Measurements from ENCODE around the gene CHST4. TPM values are rescaled to one million over a fixed set of nuclear protein-coding genes. Genes with fewer than 3 reads are reported as not detected.

Gene CHST4
- total RNA-seq, 1 experiment from 2014 or later = 5.9 TPM

DNA sequence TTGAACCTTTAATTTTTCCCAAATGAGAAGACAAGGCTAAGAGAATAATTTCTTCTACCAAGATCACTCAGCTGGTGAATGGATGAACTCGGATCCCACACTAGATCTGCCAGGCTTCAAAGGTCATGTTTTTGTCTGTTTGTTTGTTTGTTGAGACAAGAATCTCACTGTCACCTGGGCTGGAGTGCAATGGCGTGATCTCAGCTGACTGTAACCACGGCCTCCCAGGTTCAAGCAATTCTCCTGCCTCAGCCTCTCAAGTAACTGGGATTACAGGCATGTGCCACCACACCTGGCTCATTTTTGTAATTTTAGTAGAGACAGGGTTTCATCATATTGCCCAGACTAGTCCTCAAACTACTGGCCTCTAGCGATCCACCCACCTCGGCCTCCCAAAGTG lies 43.7 kb upstream of the CHST4 start:
- H3T11ph ChIP-seq (ENCODE audit: low read length) = no peak overlapping the region
- no peak overlapping the region for H4K5ac ChIP-seq (ENCODE audit: insufficient read length, low read depth, low read length)
- H3K4me2 ChIP-seq (ENCODE audit: insufficient read depth, insufficient read length, low read length) = no peak overlapping the region
- H2AK5ac ChIP-seq (ENCODE audit: insufficient read length, low read length) = no peak overlapping the region
- no peak overlapping the region for H3K56ac ChIP-seq (ENCODE audit: insufficient read length, low read depth, low read length)
- no peaks in the 10 kb centered on the region for H3K4me1 ChIP-seq (ENCODE audit: insufficient read depth, low read length)
- Mint-ChIP-seq H3K4me1 (peaks cover 11 to 12% of the 10 kb centered on the region in 2 experiments), H3K9me3 (no peaks in the 10 kb centered on the region), H3K4me3 (no peak overlapping the region), H3K27ac (no peak overlapping the region), H3K27me3 (ENCODE audit: low read depth) (peaks cover 8% of the 10 kb centered on the region; the same call in 1 of the 2 replicates), H3K36me3 (ENCODE audit: insufficient read depth in 1 of 3, low read depth in 3 of 3) (peaks cover 0 to 9% (median 5%) of the 10 kb centered on the region in 3 experiments; a peak in 5 of 7 replicates)
- H2BK12ac ChIP-seq (ENCODE audit: insufficient read length, low read depth, low read length) = no peak overlapping the region
- WGBS (ENCODE audit: extremely low coverage, insufficient read length, low lambda C conversion rate) = no CpG with 5 or more reads among the region's 5 CpGs
- no peak overlapping the region for H3K4ac ChIP-seq (ENCODE audit: low read depth, low read length)
- no peak overlapping the region for H2BK5ac ChIP-seq (ENCODE audit: insufficient read length, low read length)
- H3K23me2 ChIP-seq (ENCODE audit: insufficient read length, low read depth, low read length, poor library complexity, severe bottlenecking) = no peaks in the 10 kb centered on the region
- no peak for DNase-seq
- no peak overlapping the region for H3K9ac ChIP-seq (ENCODE audit: extremely low read depth, insufficient read length, low read length)
- H2BK15ac ChIP-seq (ENCODE audit: low read depth, low read length) = no peak overlapping the region
- no peak overlapping the region for H2BK120ac ChIP-seq (ENCODE audit: low read depth, low read length, poor library complexity, severe bottlenecking)
- H3K79me2 ChIP-seq (ENCODE audit: insufficient read depth, low read length) = no peaks in the 10 kb centered on the region
- H4K8ac ChIP-seq (replicated peaks; ENCODE audit: insufficient read length, low read depth, low read length) = no peak overlapping the region
- no peak overlapping the region for H4K91ac ChIP-seq (ENCODE audit: insufficient read length, low read depth, low read length)
- no peak overlapping the region for H2BK20ac ChIP-seq (ENCODE audit: low read depth, low read length, poor library complexity, severe bottlenecking)
- H3K27me3 ChIP-seq (ENCODE audit: insufficient read depth, low read length) = no peaks in the 10 kb centered on the region; the same call in 1 of the 2 replicates
- H3K79me1 ChIP-seq (ENCODE audit: insufficient read depth, low read depth, low read length, poor library complexity, severe bottlenecking) = no peaks in the 10 kb centered on the region
- TF ChIP-seq, protein P1, sequence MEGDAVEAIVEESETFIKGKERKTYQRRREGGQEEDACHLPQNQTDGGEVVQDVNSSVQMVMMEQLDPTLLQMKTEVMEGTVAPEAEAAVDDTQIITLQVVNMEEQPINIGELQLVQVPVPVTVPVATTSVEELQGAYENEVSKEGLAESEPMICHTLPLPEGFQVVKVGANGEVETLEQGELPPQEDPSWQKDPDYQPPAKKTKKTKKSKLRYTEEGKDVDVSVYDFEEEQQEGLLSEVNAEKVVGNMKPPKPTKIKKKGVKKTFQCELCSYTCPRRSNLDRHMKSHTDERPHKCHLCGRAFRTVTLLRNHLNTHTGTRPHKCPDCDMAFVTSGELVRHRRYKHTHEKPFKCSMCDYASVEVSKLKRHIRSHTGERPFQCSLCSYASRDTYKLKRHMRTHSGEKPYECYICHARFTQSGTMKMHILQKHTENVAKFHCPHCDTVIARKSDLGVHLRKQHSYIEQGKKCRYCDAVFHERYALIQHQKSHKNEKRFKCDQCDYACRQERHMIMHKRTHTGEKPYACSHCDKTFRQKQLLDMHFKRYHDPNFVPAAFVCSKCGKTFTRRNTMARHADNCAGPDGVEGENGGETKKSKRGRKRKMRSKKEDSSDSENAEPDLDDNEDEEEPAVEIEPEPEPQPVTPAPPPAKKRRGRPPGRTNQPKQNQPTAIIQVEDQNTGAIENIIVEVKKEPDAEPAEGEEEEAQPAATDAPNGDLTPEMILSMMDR (conservative IDR thresholded peaks at IDR 0.05) = no peak
- no peak overlapping the region for H3K18ac ChIP-seq (ENCODE audit: insufficient read length, low read depth, low read length)
- H3K27ac ChIP-seq (ENCODE audit: insufficient read length, low read depth, low read length) = no peak overlapping the region
- H3K9me3 ChIP-seq (ENCODE audit: control insufficient read depth, low read depth, low read length) = no peaks in the 10 kb centered on the region
- H4K20me1 ChIP-seq (ENCODE audit: control insufficient read depth, insufficient read depth, insufficient read length) = no peaks in the 10 kb centered on the region
- no peak overlapping the region for H3K23ac ChIP-seq (ENCODE audit: insufficient read length, low read depth, low read length)
- H2AFZ ChIP-seq (ENCODE audit: low read length) = no peak overlapping the region
- no peak overlapping the region for H3K14ac ChIP-seq (ENCODE audit: insufficient read depth, low read length)
